HG03066 (cell line): Measurements from ENCODE around the gene AARSD1.
"Not testable (repeated sequence)": the region's sequence is repeated elsewhere in the genome, so short reads cannot be mapped to it uniquely, and the experiment has no call there.

Source experiments
- ATAC-seq: cut with Tn5 transposase; IDR thresholded peaks from one replicate; pipeline ENCODE4 v1.9.1; 2021; ENCODE audit warnings: low read depth; ENCODE audit not compliant: unreplicated experiment

AARSD1 gene

DNA sequence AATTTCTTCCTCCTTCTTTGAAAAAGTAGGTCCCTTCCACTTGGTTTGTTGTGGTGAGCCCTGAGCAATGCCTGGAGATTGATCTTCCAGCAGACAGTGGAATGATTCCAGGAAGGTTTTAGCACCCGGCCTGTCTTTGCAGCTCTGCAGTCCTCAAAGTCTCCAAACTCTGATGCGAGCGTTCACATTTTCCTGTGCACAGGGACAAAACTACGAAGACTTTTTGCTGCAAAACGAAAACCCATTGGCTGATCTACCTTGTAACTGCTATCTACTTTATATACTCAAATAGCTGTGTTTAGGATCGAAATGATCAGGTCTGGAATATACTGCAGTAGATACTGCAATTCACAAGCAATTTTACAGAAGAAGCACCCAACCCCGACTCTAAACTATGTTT lies 42.0 kb downstream of the AARSD1 start:
- ATAC-seq: no peak

DNA sequence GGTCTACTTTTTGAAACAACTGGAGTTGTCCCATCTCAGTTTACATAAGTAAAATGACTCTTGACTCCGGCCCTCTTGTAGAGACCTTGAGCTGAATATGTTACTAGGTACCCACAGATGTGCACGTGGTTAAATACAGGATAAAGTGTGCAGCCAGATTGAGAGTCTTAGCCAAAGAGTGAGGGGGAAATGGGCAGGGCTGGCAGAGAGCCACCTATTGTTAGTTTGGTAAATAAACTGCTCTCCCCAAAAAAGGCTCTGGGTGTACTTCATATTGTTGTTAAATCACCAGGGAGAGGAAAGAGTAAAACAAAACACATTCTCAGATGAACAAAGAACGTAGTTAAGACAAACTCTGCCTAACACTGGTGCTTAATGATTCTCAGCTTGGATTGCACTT lies 43.3 kb downstream of the AARSD1 start:
- ATAC-seq: no peak

DNA sequence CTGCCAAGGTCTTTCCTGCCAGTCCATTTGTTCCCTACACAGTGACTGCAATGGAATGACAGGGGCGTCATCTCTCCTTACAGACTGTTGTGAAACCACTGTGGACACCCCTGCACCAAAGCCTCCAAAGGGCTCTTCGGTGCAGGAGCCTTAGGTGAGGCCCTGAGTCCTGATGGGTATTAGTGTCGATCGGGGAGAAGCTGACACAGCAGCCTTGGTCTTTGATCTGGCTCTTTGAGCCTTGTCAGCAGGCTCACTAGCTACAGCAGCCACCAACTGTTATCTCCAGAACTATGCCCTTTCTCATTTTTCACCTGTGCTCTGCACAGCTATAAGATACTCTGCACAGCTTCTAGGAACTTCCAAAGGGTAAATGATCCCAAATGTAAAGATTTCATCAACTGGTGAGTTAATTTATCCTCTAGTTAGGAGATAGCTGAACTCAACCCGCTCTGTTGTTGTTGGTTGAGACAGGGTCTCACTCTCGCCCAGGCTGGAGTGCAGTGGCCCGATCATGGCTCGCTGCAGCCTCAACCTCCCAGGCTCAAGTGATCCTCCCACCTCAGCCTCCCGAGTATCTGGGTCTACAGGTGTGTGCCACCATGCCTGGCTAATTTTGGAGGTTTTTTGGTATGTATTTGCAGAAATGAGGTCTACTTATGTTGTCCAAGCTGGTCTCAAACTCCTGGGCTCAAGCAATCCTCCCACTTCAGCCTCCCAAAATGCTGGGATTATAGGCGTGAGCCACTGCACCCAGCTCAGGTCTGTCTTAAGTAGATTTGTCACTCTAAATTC lies 44.0 kb downstream of the AARSD1 start:
- ATAC-seq: no peak

DNA sequence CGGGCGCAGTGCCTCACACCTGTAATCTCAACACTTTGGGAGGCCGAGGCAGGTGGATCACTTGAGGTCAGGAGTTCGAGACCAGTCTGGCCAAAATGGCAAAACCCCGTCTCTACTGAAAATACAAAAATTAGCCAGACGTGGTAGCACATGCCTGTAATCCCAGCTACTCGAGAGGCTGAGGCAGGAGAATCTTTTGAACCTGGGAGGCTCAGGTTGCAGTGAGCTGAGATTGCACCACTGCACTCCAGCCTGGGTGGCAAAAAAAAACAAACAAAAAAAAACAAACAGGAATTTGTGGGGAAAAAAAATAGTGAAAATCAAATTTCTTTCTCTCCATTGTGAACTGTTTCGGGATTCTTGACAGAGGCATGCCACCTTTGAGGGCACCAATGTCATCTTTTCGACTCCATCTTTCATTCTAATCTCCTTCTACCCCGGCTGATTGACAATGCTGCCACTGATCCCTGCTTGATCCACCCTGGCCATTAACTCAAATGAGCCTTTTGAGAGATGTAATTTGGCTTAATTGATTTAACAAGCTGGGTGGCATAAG lies 44.7 kb downstream of the AARSD1 start:
- not testable (repeated sequence) for ATAC-seq

DNA sequence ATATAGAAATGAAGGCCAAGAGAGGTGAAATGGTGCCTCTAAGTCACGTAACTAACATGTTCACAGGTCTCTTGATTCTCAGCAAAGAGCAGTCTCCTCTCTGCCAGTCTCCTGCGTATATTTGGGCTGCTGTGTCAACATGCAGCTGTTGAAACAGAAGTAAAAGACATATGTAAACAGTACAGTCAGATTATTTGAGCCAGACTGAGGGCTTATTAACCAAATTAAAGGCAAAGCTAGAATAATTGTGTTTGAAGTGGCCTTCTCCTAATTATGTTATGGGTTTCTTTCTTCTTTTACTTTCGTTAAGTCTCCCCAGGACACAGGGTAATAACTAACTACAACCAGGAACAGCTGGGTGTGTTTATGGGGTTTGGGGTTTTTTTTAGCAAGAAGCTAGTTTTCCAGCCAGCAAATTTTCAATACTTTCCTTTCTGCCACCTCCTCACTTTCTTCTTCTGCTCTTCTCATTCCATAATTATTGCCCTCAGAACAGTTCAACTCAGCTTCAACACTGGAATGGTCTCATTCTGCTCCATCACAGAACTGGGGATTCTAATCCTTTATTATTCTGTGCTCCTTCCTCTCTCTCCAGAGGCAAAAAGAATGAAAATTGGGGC lies 45.2 kb downstream of the AARSD1 start:
- no peak for ATAC-seq

DNA sequence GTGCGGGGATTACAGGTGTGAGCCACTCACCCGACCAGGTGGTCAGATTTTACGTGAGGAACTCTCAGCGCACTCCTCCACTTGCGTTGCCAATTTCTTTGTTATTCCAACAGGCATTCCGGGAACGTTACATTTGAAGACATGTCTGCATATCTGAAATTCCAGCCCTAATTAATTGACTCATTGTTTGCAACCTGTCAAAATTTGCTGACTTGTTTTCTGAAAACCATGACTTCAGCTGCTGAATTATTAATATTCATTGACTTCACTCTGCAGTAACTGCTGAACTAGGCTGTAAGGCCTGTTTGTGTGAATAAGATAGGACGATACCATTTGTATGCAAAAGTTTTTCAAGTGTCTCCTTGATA lies 47.0 kb downstream of the AARSD1 start:
- no peak for ATAC-seq

DNA sequence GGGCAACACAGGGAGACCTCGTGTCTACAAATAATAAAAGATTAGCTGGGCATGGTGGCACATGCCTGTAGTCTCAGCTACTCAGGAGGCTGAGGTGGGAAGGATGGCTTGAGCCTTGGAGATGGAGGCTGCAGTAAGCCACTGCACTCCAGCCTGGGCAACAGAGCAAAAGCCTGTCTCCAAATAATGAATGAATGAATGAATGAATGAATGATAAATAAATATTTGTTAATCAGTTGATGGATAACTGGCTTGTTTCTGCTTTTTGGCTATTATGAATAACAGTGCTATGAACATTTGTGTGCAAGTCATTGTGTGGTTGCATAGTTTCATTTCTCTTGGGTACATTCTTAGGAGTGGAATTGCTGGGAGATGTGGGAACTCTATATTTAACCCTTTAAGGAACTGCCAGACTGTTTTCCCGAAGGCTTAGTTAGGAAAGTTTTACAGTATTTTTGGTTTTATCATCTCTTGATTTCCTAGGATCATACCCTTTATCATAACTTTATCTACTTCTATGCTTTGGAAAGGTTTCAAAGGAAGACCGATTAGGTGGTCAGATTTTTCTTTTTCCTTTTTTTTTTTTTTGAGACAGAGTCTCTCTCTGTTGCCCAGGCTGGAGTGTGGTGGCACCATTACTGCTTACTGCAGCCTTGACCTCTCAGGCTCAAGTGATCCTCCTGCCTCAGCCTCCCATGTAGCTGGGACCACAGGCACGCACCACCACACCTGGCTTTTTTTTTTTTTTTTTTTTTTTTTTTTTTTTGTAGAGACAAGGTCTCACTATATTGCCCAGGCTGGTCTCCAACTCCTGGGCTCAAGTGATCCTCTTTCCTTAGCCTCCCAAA lies 47.6 kb downstream of the AARSD1 start:
- ATAC-seq: not testable (repeated sequence)

DNA sequence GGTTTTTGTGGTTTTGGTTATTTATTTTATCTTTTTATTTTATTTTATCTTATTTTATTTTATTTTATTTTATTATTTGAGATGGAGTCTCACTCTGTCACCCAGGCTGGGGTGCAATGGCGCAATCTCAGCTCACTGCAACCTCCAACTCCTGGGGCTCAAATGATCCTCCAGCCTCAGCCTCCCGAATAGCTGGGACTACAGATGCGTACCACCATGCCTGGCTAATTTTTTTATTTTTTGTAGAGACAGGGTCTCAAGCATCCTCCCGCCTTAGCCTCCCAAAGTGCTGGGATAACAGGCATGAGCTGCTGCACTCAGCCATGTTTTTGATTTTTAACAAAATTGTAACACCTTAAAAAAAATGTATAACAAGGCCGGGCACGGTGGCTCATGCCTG lies 49.0 kb downstream of the AARSD1 start:
- ATAC-seq: not testable (repeated sequence)

DNA sequence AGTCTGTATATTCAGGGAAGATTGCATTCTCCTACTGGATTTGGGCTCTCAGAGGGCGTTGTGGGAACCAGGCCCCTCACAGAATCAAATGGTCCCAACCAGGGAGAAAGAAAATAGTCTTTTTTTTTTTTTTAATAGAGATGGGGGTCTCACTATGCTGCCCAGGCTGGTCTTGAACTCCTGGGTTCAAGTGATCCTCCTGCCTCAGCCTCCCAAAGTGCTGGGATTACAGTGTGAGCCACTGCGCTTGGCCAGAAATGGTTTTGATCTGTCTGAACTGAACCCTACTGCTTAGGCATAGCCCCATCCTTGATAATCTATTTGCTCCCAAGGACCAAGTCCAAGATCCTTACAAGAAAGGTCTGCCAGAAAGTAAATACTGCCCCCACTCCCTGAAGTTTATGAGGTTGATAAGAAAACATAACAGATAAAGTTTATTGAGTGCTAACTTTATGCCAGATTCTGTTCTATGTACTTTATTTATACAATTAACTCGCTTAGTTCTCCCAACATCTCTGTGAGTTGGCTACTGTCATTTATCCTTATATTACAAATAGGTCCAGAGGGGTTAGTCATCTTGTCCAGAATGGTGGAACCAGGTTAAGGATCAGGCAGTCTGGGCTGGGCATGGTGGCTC lies 50.2 kb downstream of the AARSD1 start:
- no peak for ATAC-seq

DNA sequence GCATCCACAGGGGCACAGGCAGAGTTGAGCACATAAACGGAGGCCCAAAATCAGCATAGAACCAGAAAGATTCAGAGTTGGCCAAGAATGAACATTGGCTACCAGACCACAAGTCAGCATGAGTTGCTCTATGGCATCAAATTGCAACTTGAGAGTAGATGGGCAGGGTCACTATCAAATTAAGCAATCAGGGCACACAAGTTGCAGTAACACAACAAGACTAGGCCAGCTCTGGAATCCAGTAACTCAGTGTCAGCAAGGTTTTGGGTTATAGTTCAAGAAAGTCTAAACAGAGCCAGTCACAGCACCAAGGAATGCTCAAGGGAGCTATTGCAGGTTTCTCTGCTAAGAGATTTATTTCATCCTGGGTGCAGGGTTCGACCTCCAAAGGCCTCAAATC lies 50.7 kb downstream of the AARSD1 start:
- ATAC-seq: no peak

DNA sequence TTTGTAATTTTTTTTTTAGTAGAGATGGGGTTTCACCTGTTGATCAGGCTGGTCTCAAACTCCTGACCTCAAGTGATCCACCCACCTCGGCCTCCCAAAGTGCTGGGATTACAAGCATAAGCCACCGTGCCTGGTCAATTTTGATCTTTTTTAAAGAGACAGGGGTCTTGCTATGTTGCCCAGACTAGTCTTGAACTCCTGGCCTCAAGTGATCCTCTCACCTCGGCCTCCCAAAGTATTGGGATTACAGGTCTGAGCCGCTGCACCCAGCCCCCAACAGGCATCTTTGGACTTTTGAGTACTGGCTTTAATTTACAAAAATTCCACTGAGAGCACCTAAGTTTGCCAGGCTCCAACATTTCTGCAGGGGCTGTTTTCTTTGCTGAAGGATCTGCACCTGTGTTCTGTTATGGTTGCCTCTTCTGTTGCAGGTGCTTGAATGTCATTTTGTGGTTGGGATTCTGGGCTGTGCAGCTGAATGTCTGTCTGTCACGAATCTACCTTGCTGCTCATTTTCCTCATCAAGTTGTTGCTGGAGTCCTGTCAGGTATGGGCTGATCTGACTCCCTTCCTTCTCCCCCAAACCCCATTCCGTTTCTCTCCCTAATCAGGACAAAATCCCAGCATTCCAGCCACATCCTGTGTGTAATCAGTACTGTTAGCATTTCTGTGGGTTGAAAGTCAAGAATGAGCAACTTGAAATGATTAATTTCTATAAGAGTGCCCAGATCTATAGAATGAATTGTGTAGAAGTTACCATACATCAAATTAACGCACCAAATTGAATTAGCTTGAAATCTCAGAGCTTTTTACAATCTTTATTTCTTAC lies 55.2 kb downstream of the AARSD1 start:
- ATAC-seq: no peak

DNA sequence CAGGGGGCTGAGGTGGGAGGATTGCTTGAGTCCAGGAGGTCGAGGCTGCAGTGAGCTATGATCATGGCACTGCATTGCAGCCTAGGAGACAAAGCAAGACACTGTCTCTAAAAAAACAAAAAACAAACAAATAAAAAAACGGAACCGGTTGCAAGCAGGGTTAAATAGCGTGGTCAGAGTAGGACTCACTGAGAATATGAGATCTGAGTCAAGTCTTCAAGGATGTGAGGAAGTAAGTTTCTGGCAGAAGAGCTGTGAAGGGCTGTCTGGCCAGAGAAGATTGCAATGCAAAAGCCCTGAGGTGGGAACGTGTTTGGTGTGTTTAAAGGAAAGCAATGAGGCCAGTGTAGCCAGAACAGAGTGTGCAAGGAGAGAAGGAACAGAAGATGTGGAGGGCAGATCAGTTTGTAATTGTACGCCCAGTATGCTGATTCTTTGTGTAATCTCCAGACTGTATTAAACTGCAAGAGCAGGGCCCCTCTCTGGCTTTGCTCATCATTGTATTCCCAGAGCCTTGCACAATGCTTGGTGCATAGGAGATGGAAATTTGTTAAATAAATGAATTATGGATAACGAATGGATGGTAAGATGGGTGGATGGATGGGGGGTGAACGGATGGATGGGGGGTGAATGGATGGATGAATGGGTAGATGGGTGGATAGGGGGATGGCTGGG lies 57.3 kb downstream of the AARSD1 start:
- ATAC-seq: no peak

DNA sequence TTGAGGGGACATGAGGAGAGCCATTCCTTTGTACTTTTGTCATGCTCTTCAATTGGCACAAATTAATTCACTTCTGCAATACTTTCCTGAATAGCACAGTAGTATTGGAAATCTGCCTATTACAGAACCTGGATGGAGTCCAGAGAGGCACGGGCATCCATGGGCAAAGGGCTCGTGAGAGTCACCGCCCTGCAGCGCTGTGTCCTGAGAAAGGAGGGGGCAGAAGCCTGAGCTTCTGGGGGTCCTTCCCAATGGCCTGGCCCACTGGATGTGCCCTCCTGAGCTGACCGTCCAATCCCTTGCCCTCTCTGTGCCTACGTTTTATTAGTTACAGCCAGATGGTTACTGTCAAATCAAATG lies 60.2 kb downstream of the AARSD1 start:
- no peak for ATAC-seq

DNA sequence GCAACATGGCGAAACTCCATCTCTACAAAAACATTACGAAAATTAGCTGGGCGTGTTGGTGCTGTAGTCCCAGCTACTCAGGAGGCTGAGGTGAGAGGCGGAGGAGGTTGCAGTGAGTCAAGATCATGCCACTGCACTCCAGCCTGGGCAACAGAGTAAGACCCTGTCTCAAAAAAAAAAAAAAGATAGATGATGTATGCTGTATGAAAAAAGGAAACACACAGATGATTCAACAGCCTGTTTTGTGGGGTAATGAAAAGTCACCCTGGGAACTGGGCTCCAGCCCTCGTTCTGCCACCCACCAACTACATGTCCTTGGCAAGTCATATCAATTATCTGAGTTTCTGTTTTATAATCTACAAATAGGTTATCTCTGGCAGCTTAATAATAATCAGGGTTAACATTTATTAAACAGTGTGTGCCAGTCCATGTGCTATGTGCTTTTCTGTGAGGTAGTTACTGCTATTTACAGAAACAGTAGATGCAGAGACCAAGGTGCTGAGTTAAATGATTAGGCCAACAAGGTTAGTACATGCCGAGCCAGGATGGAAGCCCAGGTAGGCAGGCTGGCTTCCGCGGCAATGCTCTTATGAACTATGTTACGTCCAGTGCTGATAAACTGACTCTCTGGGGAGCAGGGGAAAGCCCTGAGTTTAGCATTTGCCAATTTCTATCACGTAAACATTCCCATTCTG lies 62.6 kb downstream of the AARSD1 start:
- ATAC-seq: no peak
